Smooth muscle cell (in vitro differentiated cells): ENCODE data around the gene DCANP1. TPM values are rescaled to one million over a fixed set of nuclear protein-coding genes. Genes with fewer than 3 reads are reported as not detected.
A peak's percentile ranks its signal among the peaks of the same experiment; 100 is the strongest.

Experiments
- DNase-seq: peaks from one replicate; lab custom pipeline; 2025; ENCODE audit not compliant: unreplicated experiment; lab: John Stamatoyannopoulos, UW
- H2AFZ ChIP-seq: fragments of 200-600 bp; sonication (generic); 2 replicates; pipeline ENCODE4 v1.6.0; 2016; ENCODE audit warnings: antibody characterized with exemption, low read depth, mild to moderate bottlenecking
- H3F3A ChIP-seq: fragments of 200-600 bp; sonication (generic); 2 replicates; pipeline ENCODE4 v1.6.0; 2017; ENCODE audit warnings: antibody characterized with exemption, low read depth
- H3K27ac ChIP-seq: fragments of 200-600 bp; sonication (generic); 2 replicates; pipeline ENCODE4 v1.5.1; 2016; ENCODE audit warnings: low read depth, mild to moderate bottlenecking
- H3K27me3 ChIP-seq: fragments of 200-600 bp; sonication (generic); 2 replicates; pipeline ENCODE4 v1.6.1; 2016; ENCODE audit warnings: low read depth, mild to moderate bottlenecking
- H3K36me3 ChIP-seq: fragments of 200-600 bp; sonication (generic); 2 replicates; pipeline ENCODE4 v1.5.1; 2016; ENCODE audit warnings: low read depth
- H3K4me1 ChIP-seq: fragments of 200-600 bp; sonication (generic); 2 replicates; pipeline ENCODE4 v1.5.1; 2016; ENCODE audit warnings: low read depth
- H3K4me2 ChIP-seq: fragments of 200-600 bp; sonication (generic); 2 replicates; pipeline ENCODE4 v1.6.0; 2016; ENCODE audit warnings: mild to moderate bottlenecking
- H3K4me3 ChIP-seq: fragments of 200-600 bp; sonication (generic); 2 replicates; pipeline ENCODE4 v1.5.1; 2016; ENCODE audit warnings: mild to moderate bottlenecking
- H3K79me2 ChIP-seq: fragments of 200-600 bp; sonication (generic); 2 replicates; pipeline ENCODE4 v1.6.0; 2016; ENCODE audit warnings: low read depth, mild to moderate bottlenecking
- H3K9ac ChIP-seq: fragments of 200-600 bp; sonication (generic); 2 replicates; pipeline ENCODE4 v1.6.0; 2016; ENCODE audit warnings: low read depth
- H3K9me3 ChIP-seq: fragments of 200-600 bp; sonication (generic); replicated peaks from 2 replicates; pipeline ENCODE4 v1.5.1; 2016; ENCODE audit warnings: low read depth
- H4K20me1 ChIP-seq: fragments of 200-600 bp; sonication (generic); 2 replicates; pipeline ENCODE4 v1.6.0; 2016; ENCODE audit warnings: low read depth
- CTCF ChIP-seq: fragments of 200-600 bp; sonication (generic); IDR thresholded peaks from 2 replicates; pipeline ENCODE4 v1.5.1; 2017; ENCODE audit warnings: borderline replicate concordance, mild to moderate bottlenecking, antibody characterized with exemption; ENCODE audit not compliant: insufficient read depth, poor library complexity, severe bottlenecking
- WGBS: methylation state at CpG from one replicate; pipeline ENCODE4 v1.1.7; 2016; ENCODE audit warnings: low lambda C conversion rate; 5-methylcytosine and 5-hydroxymethylcytosine counted together
- polyA plus RNA-seq: library from polyadenylated mRNA; unstranded; fragments of >200 nt; fragmentation: Nextera tagmentation; extraction: Ambion mirVana; gene quantifications from 2 replicates; pipeline ENCODE4 v1.2.1, GENCODE V29; 2016
- total RNA-seq: library from RNA; depleted of rRNA; stranded (reverse); fragments of >200 nt; gene quantifications from 2 replicates; pipeline ENCODE4 v1.2.3, GENCODE V29; 2014

Gene DCANP1
- total and polyA plus RNA-seq, 2 experiments from 2014 or later: not detected

GRCh38 chr5:135451581-135452320 lies 4.6 kb upstream of the DCANP1 start:
- DNase-seq: no peak
- Histone ChIP-seq H3K79me2 (no peaks in the 10 kb centered on the region), H3K27ac (no peak overlapping the region), H3K4me3 (no peak overlapping the region), H3K4me1 (no peaks in the 10 kb centered on the region), H3K36me3 (no peaks in the 10 kb centered on the region), H3K4me2 (no peak overlapping the region), H2AFZ (no peak overlapping the region), H3K9ac (no peak overlapping the region), H3F3A (peaks cover 8% of the 10 kb centered on the region), H3K9me3 (no peaks in the 10 kb centered on the region), H3K27me3 (no peaks in the 10 kb centered on the region), H4K20me1 (no peaks in the 10 kb centered on the region)
- TF ChIP-seq CTCF: no peak
- WGBS: 93% methylated on average over 17 of the region's 17 CpGs

- Histone ChIP-seq H3K79me2 (no peaks in the 10 kb centered on the region), H3K9ac (no peak overlapping the region), H3K4me1 (no peaks in the 10 kb centered on the region), H3K4me3 (no peak overlapping the region), H3K9me3 (no peaks in the 10 kb centered on the region), H3K4me2 (no peak overlapping the region), H3F3A (peaks cover 8% of the 10 kb centered on the region), H3K27ac (no peak overlapping the region), H3K36me3 (no peaks in the 10 kb centered on the region), H4K20me1 (no peaks in the 10 kb centered on the region), H3K27me3 (no peaks in the 10 kb centered on the region), H2AFZ (no peak overlapping the region)
- TF ChIP-seq CTCF: no peak
- WGBS: 88% methylated on average over 2 of the region's 2 CpGs
- DNase-seq: no peak
Observed at GRCh38 chr5:135450952-135451351, 3.8 kb upstream of the DCANP1 start.

GRCh38 chr5:135450336-135450735 lies 3.2 kb upstream of the DCANP1 start:
- Histone ChIP-seq H3K4me1 (no peaks in the 10 kb centered on the region), H3K27ac (peak overlapping the region; percentile 86), H3K27me3 (no peaks in the 10 kb centered on the region), H3K79me2 (no peaks in the 10 kb centered on the region), H3K9me3 (no peaks in the 10 kb centered on the region), H3F3A (peaks cover 8% of the 10 kb centered on the region), H2AFZ (no peak overlapping the region), H4K20me1 (no peaks in the 10 kb centered on the region), H3K4me3 (no peak overlapping the region), H3K36me3 (no peaks in the 10 kb centered on the region), H3K9ac (no peak overlapping the region), H3K4me2 (peak overlapping the region; percentile 11)
- no peak for TF ChIP-seq CTCF
- 89% methylated on average over 3 of the region's 3 CpGs for WGBS
- DNase-seq: no peak

GRCh38 chr5:135449644-135450043 lies 2.5 kb upstream of the DCANP1 start:
- H3K79me2 ChIP-seq: no peaks in the 10 kb centered on the region
- no peak for TF ChIP-seq CTCF
- no peak overlapping the region for H3K4me3 ChIP-seq
- no peak overlapping the region for H2AFZ ChIP-seq
- H3K27ac ChIP-seq: peak overlapping the region; percentile 86
- no peaks in the 10 kb centered on the region for H3K36me3 ChIP-seq
- no peak for DNase-seq
- peak overlapping the region; percentile 11 for H3K4me2 ChIP-seq
- no peaks in the 10 kb centered on the region for H3K27me3 ChIP-seq
- no peaks in the 10 kb centered on the region for H3K4me1 ChIP-seq
- 95% methylated on average over 12 of the region's 12 CpGs for WGBS
- no peaks in the 10 kb centered on the region for H3K9me3 ChIP-seq
- H3F3A ChIP-seq: peaks cover 8% of the 10 kb centered on the region
- H4K20me1 ChIP-seq: no peaks in the 10 kb centered on the region
- peak overlapping the region; percentile 17 for H3K9ac ChIP-seq
